HG03095 (cell line): ENCODE measurements around the gene NFIB.

Source experiments
- ATAC-seq: cut with Tn5 transposase; IDR thresholded peaks from one replicate; pipeline ENCODE4 v1.9.1; 2021; ENCODE audit warnings: moderate library complexity; ENCODE audit not compliant: unreplicated experiment

NFIB gene

DNA sequence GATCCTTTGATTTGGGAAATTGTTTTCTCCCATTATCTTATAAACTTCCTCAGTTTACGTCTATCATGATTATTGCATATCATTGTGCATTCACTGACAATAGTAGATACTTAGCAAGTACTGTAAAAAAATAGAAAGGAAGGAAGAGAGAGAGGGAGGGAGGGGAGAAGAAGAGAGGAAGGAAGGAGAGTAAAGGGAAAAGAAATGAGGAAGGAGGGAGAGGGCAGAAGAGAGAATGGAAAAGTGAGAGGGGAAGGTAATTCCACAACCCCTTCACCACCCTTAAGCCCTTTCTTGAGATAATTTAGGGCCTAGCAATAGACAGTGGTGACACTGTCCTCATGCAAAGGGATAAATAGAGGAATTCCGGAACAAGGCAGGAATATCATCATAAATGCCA is 64.4 kb downstream of the NFIB start:
- no peak for ATAC-seq

DNA sequence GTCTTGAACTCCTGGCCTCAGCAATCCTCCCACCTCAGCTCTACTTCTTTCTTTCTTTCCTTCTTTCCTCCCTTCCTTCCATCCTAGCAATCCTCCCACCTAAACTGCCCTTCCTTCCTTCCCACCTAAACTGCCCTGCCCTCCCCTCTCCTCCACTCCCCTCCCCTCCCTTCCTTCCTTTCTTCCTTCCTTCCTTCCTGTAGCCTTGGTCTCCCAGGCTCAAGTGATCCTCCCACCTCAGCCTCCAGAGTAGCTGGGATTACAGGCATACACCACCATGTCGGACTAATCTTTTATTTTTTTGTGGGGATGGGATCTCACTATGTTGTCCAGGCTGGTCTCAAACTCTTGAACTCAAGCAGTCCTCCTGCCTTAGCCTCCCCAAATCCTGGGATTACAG is 65.8 kb downstream of the NFIB start:
- no peak for ATAC-seq

DNA sequence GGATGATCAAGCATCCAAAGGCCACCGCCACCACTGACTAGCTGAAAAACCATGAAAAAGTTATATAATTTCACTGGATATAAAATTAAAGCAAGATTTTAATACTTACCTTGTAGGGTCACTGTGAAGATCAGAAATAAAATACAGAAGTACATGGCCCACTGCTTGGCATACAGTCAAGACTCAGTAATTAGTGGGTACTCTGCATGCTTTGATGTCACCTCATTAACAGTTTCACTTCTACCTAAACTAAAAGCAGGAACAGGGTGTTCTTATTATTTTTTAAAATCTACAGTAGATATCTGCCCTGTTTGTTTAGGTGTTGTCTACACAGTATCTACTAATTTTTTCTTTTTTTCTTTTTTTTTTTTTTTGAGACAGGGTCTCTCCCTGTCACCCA is 66.4 kb downstream of the NFIB start:
- no peak for ATAC-seq

GRCh38 chr9:14246951-14247350 is 67.0 kb downstream of the NFIB start:
- ATAC-seq = no peak

DNA sequence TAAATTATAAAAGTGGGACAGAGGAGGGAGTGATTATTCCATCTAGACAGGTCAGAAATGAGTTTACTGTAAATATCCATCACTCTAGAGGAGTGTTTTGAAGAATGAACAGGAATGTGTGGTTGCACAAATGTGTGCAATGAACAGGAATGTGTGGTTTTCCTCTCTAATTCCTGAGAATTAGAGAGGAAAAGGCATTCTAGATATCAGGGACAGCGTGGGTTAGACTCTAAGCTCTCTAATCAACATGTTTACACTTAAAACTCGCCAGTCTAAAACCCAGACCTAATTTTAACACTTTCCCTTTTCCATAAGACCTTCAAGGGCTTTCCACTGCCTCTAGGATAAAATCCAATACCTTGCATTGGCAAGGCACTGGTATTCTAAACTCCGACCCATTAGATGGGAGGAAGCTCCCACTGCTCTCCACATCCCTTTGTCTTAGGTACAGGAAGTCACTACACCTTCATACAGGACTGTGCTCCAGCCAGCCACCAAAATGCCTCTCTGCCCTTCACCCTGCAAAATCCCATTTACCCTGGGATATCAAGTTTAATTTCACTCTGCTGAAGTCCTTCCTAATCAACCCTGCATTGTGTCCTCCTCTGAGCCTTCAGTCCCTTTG is 67.9 kb downstream of the NFIB start:
- ATAC-seq = no peak

DNA sequence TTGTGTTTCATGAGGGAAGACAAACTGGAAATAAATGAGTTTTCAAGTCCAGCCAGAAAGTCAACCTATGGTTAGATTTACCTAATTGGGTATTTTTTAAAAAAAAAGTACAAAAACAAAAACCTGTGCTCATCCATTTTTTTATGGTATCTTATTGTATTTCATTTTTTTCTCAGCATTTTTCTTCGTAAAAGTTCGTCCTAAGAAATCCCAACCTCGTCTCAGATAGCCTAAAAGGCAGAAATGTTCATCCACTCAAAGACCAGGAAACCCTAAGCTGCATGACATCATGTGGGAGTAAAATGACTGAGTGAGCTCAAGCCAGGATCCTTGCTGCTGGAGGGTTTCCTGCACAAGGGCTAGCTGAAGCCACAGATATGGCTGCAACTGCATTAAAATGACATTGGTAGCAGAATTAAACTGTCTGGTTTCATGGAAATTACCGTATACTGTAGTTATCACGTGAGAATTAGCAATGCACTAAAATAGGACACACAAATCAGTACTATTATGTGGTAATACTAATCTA is 70.4 kb downstream of the NFIB start:
- no peak for ATAC-seq

GRCh38 chr9:14242150-14242805 is 71.7 kb downstream of the NFIB start:
- no peak for ATAC-seq

GRCh38 chr9:14240537-14240936 is 73.4 kb downstream of the NFIB start:
- no peak for ATAC-seq

- ATAC-seq = no peak
Measured at GRCh38 chr9:14238518-14238917, 75.4 kb downstream of the NFIB start.

- ATAC-seq = no peak
Measured at GRCh38 chr9:14238079-14238478, 75.9 kb downstream of the NFIB start.

DNA sequence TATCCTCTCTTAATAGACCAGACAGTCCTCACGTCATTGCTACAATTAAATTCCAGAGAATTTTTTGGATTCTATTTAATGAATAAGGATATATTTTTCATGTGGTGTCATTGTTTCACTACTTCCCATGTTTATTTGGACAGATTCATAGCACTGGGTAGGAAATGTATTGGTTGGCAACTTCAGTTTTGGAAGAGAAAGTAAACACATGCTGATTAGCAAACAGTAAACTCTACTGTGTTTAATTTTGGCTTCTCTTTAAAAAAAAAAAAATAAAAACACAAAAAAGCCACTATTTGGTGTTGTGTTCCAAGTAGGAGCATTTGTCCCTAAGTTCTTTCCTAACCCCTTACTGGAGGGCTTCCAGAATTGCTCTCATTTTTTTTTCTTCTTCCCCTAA is 77.3 kb downstream of the NFIB start:
- ATAC-seq = no peak

DNA sequence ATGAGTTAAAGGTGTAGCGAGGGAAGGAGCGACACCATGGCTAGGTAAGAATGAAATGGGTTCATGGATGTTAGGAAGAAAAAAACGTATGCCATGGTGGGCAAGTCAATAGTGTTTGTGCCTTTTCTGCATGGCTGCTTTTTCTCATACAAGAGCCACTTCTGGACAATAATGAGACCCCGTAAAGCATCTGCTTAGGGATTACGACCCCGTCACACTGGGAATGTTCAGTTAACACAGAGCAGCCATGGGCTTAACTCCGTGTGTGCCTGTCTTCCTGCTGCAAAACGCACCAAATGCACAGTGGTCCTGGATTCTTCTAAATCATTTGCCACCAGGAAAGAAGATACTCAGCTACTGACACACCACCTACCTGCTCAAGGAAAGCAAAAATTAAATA is 81.8 kb downstream of the NFIB start:
- ATAC-seq = no peak

DNA sequence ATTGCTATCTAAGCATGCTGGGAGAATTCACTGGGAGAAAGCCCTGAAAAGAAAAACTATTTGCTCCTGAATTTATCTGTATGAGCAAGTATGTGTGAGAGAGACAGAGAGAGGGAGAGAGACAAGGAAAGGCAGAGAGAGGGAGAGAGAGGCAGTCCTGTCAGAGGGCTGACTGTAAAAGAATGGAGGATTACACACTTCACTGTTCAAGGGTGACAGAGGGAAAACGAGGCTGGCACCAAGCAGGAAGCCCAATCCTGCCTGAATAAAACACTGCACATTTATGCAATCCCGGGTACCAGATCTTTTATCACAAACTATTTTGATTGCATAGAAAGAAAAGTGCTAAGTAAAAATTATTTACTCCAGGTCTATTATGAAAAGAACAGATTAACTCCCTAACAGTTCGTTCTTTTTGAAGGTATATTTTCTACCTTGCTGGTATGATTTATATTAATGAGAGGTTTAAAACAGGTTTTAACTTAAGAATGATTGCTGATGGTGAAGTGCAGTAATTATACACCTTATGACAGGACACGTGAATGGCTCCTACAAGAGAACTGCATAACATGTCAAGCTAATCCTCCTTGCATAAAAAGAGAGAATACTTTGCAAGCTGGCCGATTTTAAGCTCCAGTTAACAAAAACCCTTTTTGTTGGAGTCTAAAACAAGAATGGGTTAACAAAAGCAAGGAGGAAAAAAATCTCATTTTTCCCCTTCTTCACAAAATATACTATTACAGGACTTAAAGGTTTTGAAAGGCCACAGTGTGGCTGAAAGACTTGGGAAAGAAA is 82.5 kb downstream of the NFIB start:
- no peak for ATAC-seq

DNA sequence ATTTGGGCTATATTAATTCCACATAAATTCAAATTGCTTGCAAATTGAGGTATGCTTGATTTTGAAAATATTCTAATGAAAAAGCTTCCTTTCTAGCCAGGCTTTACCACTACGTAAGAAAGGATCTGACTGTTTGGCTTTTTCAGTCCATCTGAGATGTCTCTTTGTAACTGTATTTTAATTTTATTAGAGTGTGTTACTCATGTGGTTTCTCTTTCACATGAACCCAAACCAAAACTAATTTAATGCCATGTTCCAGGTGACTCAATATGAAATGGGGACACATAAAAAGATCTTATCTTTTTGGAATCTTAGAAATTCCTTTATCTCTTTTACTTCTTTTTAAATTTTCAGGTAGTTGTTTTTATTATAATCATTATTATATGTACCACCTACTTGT is 85.3 kb downstream of the NFIB start:
- no peak for ATAC-seq

DNA sequence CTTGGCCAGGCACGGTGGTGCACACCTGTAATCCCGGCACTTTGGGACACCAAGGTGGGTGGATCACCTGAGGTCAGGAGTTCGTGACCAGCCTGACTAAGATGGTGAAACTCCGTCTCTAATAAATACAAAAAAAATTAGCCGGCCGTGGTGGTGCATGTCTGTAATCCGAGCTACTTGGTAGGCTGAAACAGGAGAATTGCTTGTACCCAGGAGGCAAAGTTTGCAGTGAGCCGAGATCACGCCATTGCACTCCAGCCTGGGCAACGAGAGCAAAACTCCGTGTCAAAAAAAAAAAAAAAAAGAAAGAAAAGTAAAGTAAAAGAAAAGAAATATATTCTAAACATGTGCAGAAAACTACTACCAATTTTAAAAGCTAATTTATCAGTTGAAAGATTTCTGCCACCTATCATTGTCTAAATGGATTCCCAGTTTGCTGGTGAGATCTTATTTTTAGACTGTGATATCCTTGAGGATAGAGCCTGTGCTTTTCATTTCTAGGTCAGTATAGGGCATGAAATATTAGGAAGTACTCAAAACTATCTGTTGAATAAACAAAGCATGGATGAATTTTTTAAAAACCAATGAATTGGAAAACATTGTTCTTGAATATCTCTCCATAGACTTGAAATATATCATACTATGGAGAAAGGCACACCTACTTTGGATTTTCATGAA is 86.9 kb downstream of the NFIB start:
- ATAC-seq = no peak

GRCh38 chr9:14223081-14223480 is 90.9 kb downstream of the NFIB start:
- ATAC-seq = no peak

GRCh38 chr9:14222149-14222835 is 91.6 kb downstream of the NFIB start:
- no peak for ATAC-seq

DNA sequence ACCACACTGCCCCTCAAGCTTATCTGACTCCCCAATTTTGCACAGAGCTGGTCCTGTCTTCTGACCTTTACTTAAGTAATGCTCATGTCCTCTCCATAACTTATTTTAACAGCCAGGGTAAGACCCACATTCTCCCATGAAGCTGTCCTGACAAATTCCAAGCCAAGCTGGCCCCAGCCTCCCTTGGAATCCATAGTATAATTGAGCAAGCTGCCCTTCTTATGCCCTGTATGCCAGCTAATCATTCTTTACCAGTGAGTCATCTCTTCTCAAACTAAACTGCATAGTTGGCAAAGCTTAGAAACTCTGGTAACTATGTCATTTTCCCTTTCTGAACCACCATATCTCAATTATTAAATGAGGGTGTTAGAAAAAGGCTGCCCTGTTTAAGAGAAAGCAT is 92.4 kb downstream of the NFIB start:
- ATAC-seq = no peak

DNA sequence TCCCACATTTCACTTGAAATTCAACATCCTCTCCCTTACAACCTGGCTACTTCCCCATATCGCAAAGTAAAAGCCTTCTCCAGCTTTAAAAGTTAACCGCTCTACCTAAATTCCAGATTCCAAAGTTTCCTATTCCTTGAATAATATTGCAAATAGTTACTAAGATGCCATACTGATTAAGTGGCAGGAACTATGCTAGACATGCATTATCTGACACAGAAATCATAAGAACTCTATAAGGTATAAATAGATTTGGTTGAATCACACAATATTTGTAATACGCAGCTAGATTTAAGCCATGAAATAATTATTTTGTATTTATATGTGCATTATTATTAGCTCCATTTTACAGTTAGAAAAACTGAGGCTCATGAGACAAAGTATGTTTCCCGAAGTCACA is 92.8 kb downstream of the NFIB start:
- ATAC-seq = no peak

DNA sequence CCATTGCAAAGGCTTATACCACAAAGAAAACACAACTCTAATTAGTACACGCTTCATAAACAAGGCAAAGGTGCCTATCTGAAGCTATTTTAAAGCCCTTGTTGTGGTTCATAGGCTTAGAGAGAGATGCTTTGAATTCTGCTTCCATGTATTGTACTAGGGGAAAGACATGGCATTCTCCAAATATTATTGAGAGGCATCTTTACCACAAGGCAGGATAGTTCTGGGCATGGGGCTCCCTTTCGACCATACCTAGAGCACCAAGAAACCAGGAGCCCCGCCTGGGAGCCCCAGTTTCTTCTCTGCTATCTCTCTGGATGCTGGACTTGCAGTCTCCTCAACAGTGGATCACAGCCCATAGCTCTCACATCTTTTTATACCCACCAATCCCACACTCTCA is 93.7 kb downstream of the NFIB start:
- no peak for ATAC-seq

- no peak for ATAC-seq
Measured at GRCh38 chr9:14219850-14220249, 94.1 kb downstream of the NFIB start.
